Activated CD8-positive, alpha-beta T cell treated with anti-CD3 and anti-CD28 coated beads, Interleukin-2, amount 10 ng/mL, durations not matched to agents 7 days and 5 days (primary cell): ENCODE results near the gene PPP1R14D. TPM values are rescaled to one million over a fixed set of nuclear protein-coding genes. Genes with fewer than 3 reads are reported as not detected.

ENCODE experiments used
- ATAC-seq: fragments of 150-1000 bp; cut with Tn5 transposase; one replicate; pipeline ENCODE4 v1.10.0; 2021; ENCODE audit warnings: moderate library complexity
- CTCF ChIA-PET: fragments of 350-600 bp; sonication (Branson Sonifier 250); formaldehyde crosslinking; loops from one replicate; lab custom pipeline; 2021; ENCODE audit warnings: antibody characterized with exemption; lab: Charles Lee
- POLR2A ChIA-PET: fragments of 350-600 bp; sonication (Branson Sonifier 250); formaldehyde crosslinking; loops from one replicate; lab custom pipeline; 2021; ENCODE audit warnings: antibody characterized with exemption; lab: Charles Lee
- DNase-seq: peaks from one replicate; pipeline ENCODE4 v3.0.0-alpha.2; 2020
- H3K27ac Mint-ChIP-seq: one replicate; pipeline ENCODE4 v1.8.0; 2021; ENCODE audit warnings: mild to moderate bottlenecking, mixed read lengths
- H3K27me3 Mint-ChIP-seq: one replicate; pipeline ENCODE4 v1.8.0; 2021; ENCODE audit warnings: low read depth, mixed read lengths
- H3K36me3 Mint-ChIP-seq: one replicate; pipeline ENCODE4 v1.8.0; 2021; ENCODE audit warnings: low read depth, mixed read lengths
- H3K4me1 Mint-ChIP-seq: one replicate; pipeline ENCODE4 v1.8.0; 2021; ENCODE audit warnings: low read depth, mixed read lengths
- H3K4me3 Mint-ChIP-seq: one replicate; pipeline ENCODE4 v1.8.0; 2021; ENCODE audit warnings: mild to moderate bottlenecking, mixed read lengths
- H3K9me3 Mint-ChIP-seq: one replicate; pipeline ENCODE4 v1.8.0; 2022; ENCODE audit warnings: mixed read lengths; ENCODE audit not compliant: insufficient read depth
- total RNA-seq, 2 experiments: library from RNA; stranded (reverse); gene quantifications; one replicate each; pipeline ENCODE4 v1.2.3, GENCODE V29; 2021

Gene PPP1R14D
- total RNA-seq, 2 experiments from 2014 or later: not detected

DNA sequence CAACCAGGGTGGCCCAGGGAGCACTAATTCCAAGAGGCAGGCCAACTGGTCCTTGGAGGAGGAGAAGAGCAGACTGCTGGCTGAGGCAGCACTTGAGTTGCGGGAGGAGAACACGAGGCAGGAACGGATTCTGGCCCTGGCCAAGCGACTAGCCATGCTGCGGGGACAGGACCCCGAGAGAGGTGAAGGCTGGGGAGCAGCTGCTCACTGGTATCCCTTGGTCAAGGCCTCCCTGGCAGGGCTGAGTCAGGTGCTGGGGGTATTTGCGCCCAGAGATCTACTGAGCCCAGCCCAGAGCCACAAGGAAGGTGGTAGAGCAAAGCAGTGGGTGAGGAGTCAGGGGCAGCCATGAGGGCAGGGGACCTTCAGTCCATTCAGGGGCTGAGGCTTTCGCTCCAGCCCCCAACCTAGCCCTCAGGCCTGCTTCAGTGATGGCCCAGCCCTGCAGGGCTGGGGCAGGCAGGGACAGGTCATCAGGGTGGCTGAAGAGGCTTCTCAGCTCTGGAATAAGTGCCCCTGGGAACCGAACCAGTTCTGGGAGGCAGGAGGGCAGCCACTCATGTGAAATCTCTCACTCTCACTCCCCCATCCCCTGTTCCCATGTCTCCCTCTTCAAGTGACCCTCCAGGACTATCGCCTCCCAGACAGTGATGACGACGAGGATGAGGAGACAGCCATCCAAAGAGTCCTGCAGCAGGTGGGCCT is 15.6 kb downstream of the PPP1R14D start:
- ChIA-PET POLR2A (interaction anchor here (0.6 kb wide), 2 partner anchors 422 to 1531 kb away, joined by 3 read pairs; no protein-coding TSS in a partner anchor), CTCF (no interaction called here)
- ATAC-seq (no peak), DNase-seq (no peak)
- Mint-ChIP-seq H3K9me3 (no peaks in the 10 kb centered on the region), H3K36me3 (peaks cover 27% of the 10 kb centered on the region), H3K4me1 (peaks cover 14% of the 10 kb centered on the region), H3K4me3 (no peak overlapping the region), H3K27me3 (no peaks in the 10 kb centered on the region), H3K27ac (no peak overlapping the region)

DNA sequence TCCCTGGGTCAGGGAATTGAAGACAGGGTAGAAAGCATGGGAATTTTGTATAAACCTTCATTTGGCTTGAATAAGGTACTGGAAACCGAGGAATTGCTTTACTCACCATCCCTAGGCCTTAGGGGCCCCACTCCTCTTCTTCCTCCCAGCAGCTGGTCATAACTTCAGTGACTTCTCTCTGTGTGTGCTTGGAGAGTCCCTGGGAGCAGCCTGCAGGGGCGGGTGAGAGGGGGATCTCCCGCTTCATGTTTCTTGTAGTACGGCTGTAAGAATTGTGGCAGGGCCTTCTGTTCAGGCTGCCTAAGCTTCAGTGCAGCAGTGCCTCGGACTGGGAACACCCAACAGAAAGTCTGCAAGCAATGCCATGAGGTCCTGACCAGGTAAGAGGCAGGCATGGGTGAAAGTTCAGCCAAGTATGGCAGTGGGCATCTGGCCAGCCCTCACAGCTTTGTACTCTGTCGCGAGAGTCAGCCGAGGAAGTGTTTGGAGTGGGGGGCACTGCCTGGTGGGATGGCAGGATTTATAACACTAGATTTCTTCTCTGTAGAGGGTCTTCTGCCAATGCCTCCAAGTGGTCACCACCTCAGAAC is 19.6 kb downstream of the PPP1R14D start:
- ChIA-PET CTCF (interaction anchor here (0.8 to 2.9 kb wide), 2 partner anchors 22 to 49 kb away, joined by 3 to 15 read pairs; no protein-coding TSS in a partner anchor), POLR2A (interaction anchor here (1.0 kb wide), 1 partner anchor 114 kb away, joined by 3 read pairs; the partner anchor contains the start of gene RAD51)
- Mint-ChIP-seq H3K9me3 (no peaks in the 10 kb centered on the region), H3K27ac (no peak overlapping the region), H3K4me3 (peak overlapping the region; percentile 94), H3K36me3 (peaks cover 20% of the 10 kb centered on the region), H3K27me3 (no peaks in the 10 kb centered on the region), H3K4me1 (peaks cover 20% of the 10 kb centered on the region)
- DNase-seq (no peak), ATAC-seq (no peak)

DNA sequence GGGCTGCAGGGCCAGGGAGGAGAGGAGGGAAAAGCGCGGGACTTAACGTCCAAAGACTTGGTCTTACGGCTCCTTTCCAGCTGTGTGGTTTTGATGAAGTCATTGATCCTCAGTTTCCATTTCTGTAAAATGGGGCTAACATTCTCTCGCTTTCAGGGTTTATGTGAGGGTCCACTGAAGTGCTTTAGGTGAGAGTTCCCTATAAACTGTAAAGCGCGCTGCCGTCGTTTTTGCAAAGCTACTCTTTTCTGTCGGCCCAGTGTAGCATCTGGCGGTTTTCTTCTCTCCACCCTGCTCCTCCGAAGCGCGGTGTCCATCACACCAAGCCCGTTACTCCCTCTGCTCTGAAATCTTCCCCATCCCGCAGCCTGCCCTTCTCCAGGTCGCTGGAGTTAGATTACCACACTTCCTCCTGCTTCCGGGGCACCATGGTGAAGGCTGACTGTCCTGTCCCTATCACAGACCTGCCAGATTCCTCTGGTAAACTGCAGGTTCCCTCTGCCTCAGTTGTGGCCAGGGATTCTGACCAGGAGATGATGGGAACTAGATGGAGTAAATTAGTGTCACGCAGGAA is 20.5 kb downstream of the PPP1R14D start:
- peaks cover 20% of the 10 kb centered on the region for H3K4me1 Mint-ChIP-seq
- H3K27me3 Mint-ChIP-seq: no peaks in the 10 kb centered on the region
- ChIA-PET CTCF (interaction anchor here (0.7 to 2.9 kb wide), 4 partner anchors 21 to 124 kb away, joined by 3 to 15 read pairs (median 8); partner anchors contain the start of gene VPS18), POLR2A (interaction anchor here (1.0 to 3.0 kb wide), 3 partner anchors 23 to 113 kb away, joined by 3 to 12 read pairs (median 3); partner anchors contain the start of gene RAD51)
- DNase-seq: no peak
- no peak for ATAC-seq
- H3K4me3 Mint-ChIP-seq: peak overlapping the region; percentile 94
- no peaks in the 10 kb centered on the region for H3K9me3 Mint-ChIP-seq
- peak overlapping the region; percentile 99 for H3K27ac Mint-ChIP-seq
- H3K36me3 Mint-ChIP-seq: peaks cover 20% of the 10 kb centered on the region

DNA sequence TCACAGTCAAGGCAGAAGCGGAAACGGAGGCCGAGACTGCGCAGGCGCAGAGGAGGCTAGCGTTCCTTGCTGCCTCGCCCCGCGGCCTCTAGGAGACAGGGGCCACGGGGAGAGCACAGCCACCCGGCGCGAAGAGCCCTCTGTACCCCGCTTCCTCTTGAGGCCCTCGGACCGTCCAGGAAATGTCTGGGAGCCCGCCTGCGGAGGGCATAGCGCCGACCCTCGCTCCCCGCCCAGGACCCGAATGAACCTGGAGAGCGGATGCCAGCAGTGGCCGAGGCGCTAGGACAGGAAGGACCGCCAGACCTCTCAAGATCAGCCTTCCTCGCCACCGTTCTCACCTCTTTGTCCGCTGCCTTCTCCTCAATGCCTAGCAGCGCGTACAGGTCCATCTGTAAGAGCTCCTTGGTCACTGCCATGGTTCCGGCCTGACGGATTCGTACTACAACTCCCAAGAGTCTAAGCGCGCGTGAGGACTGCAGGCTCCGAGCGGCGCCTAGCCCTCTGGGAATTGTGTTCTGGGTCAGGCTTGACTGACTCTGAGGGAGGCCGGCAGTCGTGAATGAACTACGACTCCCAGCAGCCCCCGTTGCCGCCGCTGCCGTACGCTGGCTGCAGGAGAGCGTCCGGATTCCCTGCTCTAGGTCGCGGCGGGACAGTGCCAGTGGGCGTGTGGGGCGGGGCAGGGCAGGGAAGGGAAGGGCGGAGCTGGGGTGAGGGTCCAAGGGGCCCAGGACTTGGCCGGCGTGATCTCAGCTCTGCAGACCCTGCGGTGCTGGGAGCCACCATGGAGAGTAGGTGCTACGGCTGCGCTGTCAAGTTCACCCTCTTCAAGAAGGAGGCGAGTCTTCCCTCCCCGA is 21.2 kb downstream of the PPP1R14D start, which contains the start of the genes DNAJC17 and ZFYVE19:
Gene DNAJC17 (minus strand): TSS at position 446 of the 860 bp plus-strand sequence. CDS start 27 bp downstream, at position 419.
Gene ZFYVE19 (plus strand): TSS at position 62 of the 860 bp plus-strand sequence. CDS start 501 bp downstream, at position 563.
- ChIA-PET CTCF (interaction anchor here (0.7 to 2.9 kb wide), 5 partner anchors 21 to 123 kb away, joined by 3 to 15 read pairs (median 7); partner anchors contain the start of gene VPS18), POLR2A (interaction anchor here (0.6 to 3.0 kb wide), 6 partner anchors 11 to 216 kb away, joined by 3 to 12 read pairs (median 4); partner anchors contain the start of genes GCHFR and RAD51)
- H3K4me1 Mint-ChIP-seq: peaks cover 20% of the 10 kb centered on the region
- no peaks in the 10 kb centered on the region for H3K9me3 Mint-ChIP-seq
- ATAC-seq (peak; percentile 98), DNase-seq (peak; percentile 97)
- H3K27me3 Mint-ChIP-seq: no peaks in the 10 kb centered on the region
- peak within 1 kb of the TSS; percentile 94 for H3K4me3 Mint-ChIP-seq
- peaks cover 18% of the 10 kb centered on the region for H3K36me3 Mint-ChIP-seq
- peak within 1 kb of the TSS; percentile 99 for H3K27ac Mint-ChIP-seq

DNA sequence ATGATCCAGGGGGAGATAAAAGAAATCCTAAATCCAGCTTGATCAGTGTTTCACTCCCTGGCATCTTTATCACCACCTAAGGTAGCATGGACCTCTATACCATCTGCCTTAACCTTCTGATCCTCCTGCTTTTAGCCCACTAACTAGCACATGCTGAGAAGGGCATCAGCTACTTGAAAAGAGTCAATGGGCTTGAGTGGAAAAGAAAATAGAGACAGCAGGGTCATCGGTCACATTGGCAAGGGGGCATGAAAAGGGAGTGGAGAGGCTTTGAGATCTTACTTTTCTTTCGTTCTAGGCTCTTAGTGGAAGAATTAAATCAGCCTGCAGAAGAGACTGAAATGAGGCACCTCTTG is 21.9 kb downstream of the PPP1R14D start:
- peaks cover 20% of the 10 kb centered on the region for H3K4me1 Mint-ChIP-seq
- POLR2A ChIA-PET: interaction anchor here (0.6 to 3.0 kb wide), 6 partner anchors 10 to 215 kb away, joined by 3 to 12 read pairs (median 4); partner anchors contain the start of genes GCHFR and RAD51
- CTCF ChIA-PET: interaction anchor here (0.9 to 2.9 kb wide), 4 partner anchors 20 to 88 kb away, joined by 4 to 15 read pairs (median 8); partner anchors contain the start of gene VPS18

DNA sequence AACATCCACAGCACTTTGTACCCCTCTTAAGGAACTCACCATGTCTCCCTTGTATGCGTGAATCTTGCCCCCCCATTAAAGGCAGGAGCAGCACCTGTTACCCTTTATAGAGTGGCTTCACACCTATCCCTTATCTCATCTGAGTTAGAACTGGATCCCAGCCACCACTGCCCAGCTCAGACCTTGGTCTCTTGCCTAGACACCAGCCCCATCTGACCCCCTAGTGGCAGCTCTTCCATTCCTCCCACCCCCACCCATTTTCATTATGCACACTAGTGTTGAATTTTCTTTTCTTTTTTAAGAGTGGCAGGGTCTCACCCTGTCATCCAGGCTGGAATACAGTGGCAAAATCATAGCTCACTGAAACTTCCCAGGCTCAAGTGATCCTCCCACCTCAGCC is 24.8 kb downstream of the PPP1R14D start:
- DNase-seq (no peak), ATAC-seq (no peak)
- POLR2A ChIA-PET: interaction anchor here (0.6 kb wide), 2 partner anchors 59 to 598 kb away, joined by 3 read pairs; no protein-coding TSS in a partner anchor
- CTCF ChIA-PET: no interaction called here
- no peaks in the 10 kb centered on the region for H3K27me3 Mint-ChIP-seq
- no peak overlapping the region for H3K27ac Mint-ChIP-seq
- H3K4me1 Mint-ChIP-seq: peaks cover 13% of the 10 kb centered on the region
- no peaks in the 10 kb centered on the region for H3K9me3 Mint-ChIP-seq
- H3K4me3 Mint-ChIP-seq: no peak overlapping the region
- peaks cover 14% of the 10 kb centered on the region for H3K36me3 Mint-ChIP-seq

More for the DNA sequence above, 21.9 kb downstream of the PPP1R14D start:
- Mint-ChIP-seq H3K36me3 (peaks cover 18% of the 10 kb centered on the region), H3K27me3 (no peaks in the 10 kb centered on the region), H3K4me3 (peak overlapping the region; percentile 94), H3K9me3 (no peaks in the 10 kb centered on the region), H3K27ac (peak overlapping the region; percentile 99)
- DNase-seq (no peak), ATAC-seq (peak; percentile 1)

DNA sequence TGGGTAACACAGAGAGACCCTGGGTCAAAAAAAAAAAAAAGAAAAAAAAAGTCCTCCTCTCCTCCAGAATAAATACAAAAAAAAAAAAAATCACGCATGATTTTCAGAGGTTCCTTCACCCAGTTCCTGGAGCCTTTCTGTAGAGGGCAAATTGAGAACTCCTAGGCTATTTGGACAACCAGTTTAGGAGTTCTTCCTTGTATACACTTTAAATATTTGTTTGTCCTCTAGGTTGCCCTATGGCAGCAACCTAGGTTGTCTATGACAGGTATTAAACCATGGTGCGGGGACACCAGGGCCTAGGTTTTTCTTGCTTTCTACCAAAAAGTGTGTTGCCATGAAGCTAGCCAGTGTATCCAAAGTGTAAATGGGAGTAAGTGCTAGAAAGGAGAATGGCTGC is 25.4 kb downstream of the PPP1R14D start:
- H3K27me3 Mint-ChIP-seq: no peaks in the 10 kb centered on the region
- H3K4me3 Mint-ChIP-seq: no peak overlapping the region
- CTCF ChIA-PET: no interaction called here
- POLR2A ChIA-PET: no interaction called here
- H3K9me3 Mint-ChIP-seq: no peaks in the 10 kb centered on the region
- peaks cover 19% of the 10 kb centered on the region for H3K36me3 Mint-ChIP-seq
- no peak for ATAC-seq
- H3K27ac Mint-ChIP-seq: no peak overlapping the region
- no peak for DNase-seq
- peaks cover 7% of the 10 kb centered on the region for H3K4me1 Mint-ChIP-seq

DNA sequence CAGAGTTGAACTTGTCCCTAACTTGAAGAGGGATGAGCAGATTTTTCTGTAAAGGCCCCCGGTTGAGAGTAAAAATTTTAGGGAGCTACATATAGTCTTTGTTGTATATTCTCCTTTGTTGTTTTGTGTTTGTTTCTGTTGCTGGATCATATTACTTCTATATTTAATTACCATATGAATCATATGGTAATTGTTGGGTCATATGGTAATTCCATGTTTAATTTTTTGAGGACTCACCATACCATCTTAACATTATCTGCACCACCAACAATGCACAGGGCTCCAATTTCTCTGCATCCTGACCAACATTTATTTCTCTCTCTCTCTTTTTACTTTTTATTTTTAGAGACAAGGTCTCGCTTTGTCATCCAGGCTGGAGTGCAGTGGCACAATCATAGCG is 29.0 kb downstream of the PPP1R14D start:
- CTCF ChIA-PET: interaction anchor here (1.1 kb wide), 1 partner anchor 17 kb away, joined by 3 read pairs; no protein-coding TSS in a partner anchor
- ATAC-seq (no peak), DNase-seq (no peak)
- Mint-ChIP-seq H3K9me3 (no peaks in the 10 kb centered on the region), H3K27me3 (no peaks in the 10 kb centered on the region), H3K36me3 (peaks cover 17% of the 10 kb centered on the region), H3K4me3 (no peak overlapping the region), H3K27ac (no peak overlapping the region), H3K4me1 (no peaks in the 10 kb centered on the region)
- POLR2A ChIA-PET: no interaction called here

DNA sequence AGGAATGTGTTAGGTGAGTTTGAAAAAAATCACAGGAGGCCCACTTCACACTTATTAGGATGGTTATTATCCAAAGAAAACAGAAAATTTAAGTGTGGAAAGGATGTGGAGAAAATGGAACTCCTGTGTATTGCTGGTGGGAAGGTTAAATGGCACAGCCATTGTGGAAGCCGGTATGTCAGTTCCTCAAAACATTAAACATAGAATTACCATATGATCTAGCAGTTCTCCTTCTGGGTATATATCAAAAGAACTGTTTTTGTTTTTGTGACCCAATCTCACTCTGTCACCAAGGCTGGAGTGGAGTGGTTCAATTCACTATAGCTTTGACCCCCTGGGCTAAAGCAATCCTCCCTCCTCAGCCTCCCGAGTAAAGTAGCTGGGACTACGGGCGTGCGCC is 32.0 kb downstream of the PPP1R14D start:
- CTCF ChIA-PET: interaction anchor here (0.6 to 3.4 kb wide), 3 partner anchors 14 to 180 kb away, joined by 3 to 16 read pairs (median 4); no protein-coding TSS in a partner anchor
- peaks cover 19% of the 10 kb centered on the region for H3K36me3 Mint-ChIP-seq
- ATAC-seq: no peak
- DNase-seq: no peak
- no peaks in the 10 kb centered on the region for H3K9me3 Mint-ChIP-seq
- no peak overlapping the region for H3K4me3 Mint-ChIP-seq
- H3K4me1 Mint-ChIP-seq: no peaks in the 10 kb centered on the region
- POLR2A ChIA-PET: interaction anchor here (1.0 kb wide), 1 partner anchor 10 kb away, joined by 3 read pairs; no protein-coding TSS in a partner anchor
- H3K27me3 Mint-ChIP-seq: no peaks in the 10 kb centered on the region
- no peak overlapping the region for H3K27ac Mint-ChIP-seq

DNA sequence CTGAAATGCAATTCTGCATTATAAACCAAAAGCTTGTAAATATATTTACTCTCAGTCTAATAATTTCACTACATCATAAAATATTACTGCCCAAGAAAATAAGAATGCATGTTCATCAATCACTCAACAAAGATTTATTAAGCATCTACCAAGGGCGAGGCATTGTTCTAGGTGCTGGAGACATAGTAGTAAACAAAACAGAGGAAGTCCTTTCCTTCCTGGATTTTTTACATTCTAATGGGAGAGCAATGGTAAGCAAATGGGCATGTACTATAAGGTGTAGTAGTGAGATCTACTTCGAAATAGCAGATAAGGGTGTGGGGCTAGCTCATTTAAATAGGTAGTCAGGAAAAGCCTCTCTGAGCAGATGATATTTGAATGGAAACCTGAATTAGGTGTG is 32.5 kb downstream of the PPP1R14D start:
- no peaks in the 10 kb centered on the region for H3K4me1 Mint-ChIP-seq
- H3K27ac Mint-ChIP-seq: no peak overlapping the region
- H3K4me3 Mint-ChIP-seq: no peak overlapping the region
- H3K9me3 Mint-ChIP-seq: no peaks in the 10 kb centered on the region
- ATAC-seq: no peak
- no peak for DNase-seq
- POLR2A ChIA-PET: interaction anchor here (1.0 kb wide), 1 partner anchor 10 kb away, joined by 3 read pairs; no protein-coding TSS in a partner anchor
- CTCF ChIA-PET: interaction anchor here (3.4 kb wide), 1 partner anchor 14 kb away, joined by 16 read pairs; no protein-coding TSS in a partner anchor
- H3K27me3 Mint-ChIP-seq: no peaks in the 10 kb centered on the region
- H3K36me3 Mint-ChIP-seq: peaks cover 17% of the 10 kb centered on the region
